Naive thymus-derived CD4-positive, alpha-beta T cell (primary cell): ENCODE data around the gene PNMA8B. TPM values are rescaled to one million over a fixed set of nuclear protein-coding genes. Genes with fewer than 3 reads are reported as not detected.
"Not testable (repeated sequence)": the region's sequence is repeated elsewhere in the genome, so short reads cannot be mapped to it uniquely, and the experiment has no call there.

Experiments
- ATAC-seq: fragments of 150-1000 bp; cut with Tn5 transposase; 2 replicates; pipeline ENCODE4 v1.10.0; 2021; ENCODE audit warnings: mild to moderate bottlenecking, moderate library complexity
- CTCF ChIA-PET: fragments of 350-600 bp; sonication (Branson Sonifier 250); formaldehyde crosslinking; loops from one replicate; lab custom pipeline; 2021; ENCODE audit warnings: antibody characterized with exemption; lab: Charles Lee
- POLR2A ChIA-PET: fragments of 350-600 bp; sonication (Branson Sonifier 250); formaldehyde crosslinking; loops from one replicate; lab custom pipeline; 2021; ENCODE audit warnings: antibody characterized with exemption, inconsistent platforms; lab: Charles Lee
- DNase-seq, 9 donors: peaks; one replicate each; pipeline versions ENCODE4 v3.0.0 to v3.0.0-alpha.2; 2020 to 2022; ENCODE audit warnings: mixed read lengths in 1 of 9
- H3K27ac ChIP-seq: one replicate; pipeline ENCODE4 v1.7.0; 2013; ENCODE audit warnings: mild to moderate bottlenecking, low read depth, low read length, moderate library complexity
- H3K27me3 ChIP-seq, 2 donors: one replicate each; pipeline ENCODE4 v1.7.0; 2013; ENCODE audit warnings: low read length in 2 of 2, mild to moderate bottlenecking in 2 of 2, moderate library complexity in 2 of 2; ENCODE audit not compliant: control insufficient read depth in 2 of 2, insufficient read depth in 2 of 2
- H3K36me3 ChIP-seq, 3 experiments: 1 replicate in 2 of 3; 2 replicates in 1 of 3; pipeline ENCODE4 v1.7.0; 2013; ENCODE audit warnings: low read length in 3 of 3, mild to moderate bottlenecking in 3 of 3, moderate library complexity in 1 of 3; ENCODE audit not compliant: insufficient read depth in 3 of 3, control insufficient read depth in 2 of 3
- H3K4me1 ChIP-seq, 2 donors: one replicate each; pipeline ENCODE4 v1.7.0; 2013; ENCODE audit warnings: low read length in 2 of 2, mild to moderate bottlenecking in 2 of 2, moderate library complexity in 1 of 2; ENCODE audit not compliant: control insufficient read depth in 2 of 2, insufficient read depth in 2 of 2
- H3K4me3 ChIP-seq: 2 replicates; pipeline ENCODE4 v1.7.0; 2013; ENCODE audit warnings: mild to moderate bottlenecking, low read length
- H3K9me3 ChIP-seq, 3 experiments: 1 replicate in 2 of 3; 2 replicates in 1 of 3; pipeline ENCODE4 v1.7.0; 2013; ENCODE audit warnings: low read length in 3 of 3; ENCODE audit not compliant: control insufficient read depth in 2 of 3
- H3K27ac Mint-ChIP-seq, 9 donors: one replicate each; pipeline ENCODE4 v1.8.0; 2020 to 2022; ENCODE audit warnings: mixed read lengths in 9 of 9, mild to moderate bottlenecking in 8 of 9, moderate library complexity in 5 of 9, inconsistent platforms in 2 of 9
- H3K27me3 Mint-ChIP-seq, 5 donors: one replicate each; pipeline ENCODE4 v1.8.0; 2021 to 2022; ENCODE audit warnings: mixed read lengths in 5 of 5, mild to moderate bottlenecking in 1 of 5
- H3K36me3 Mint-ChIP-seq, 5 donors: one replicate each; pipeline ENCODE4 v1.8.0; 2020 to 2022; ENCODE audit warnings: mixed read lengths in 5 of 5, mild to moderate bottlenecking in 3 of 5, inconsistent platforms in 1 of 5
- H3K4me1 Mint-ChIP-seq, 7 donors: one replicate each; pipeline ENCODE4 v1.8.0; 2020 to 2022; ENCODE audit warnings: mixed read lengths in 7 of 7, mild to moderate bottlenecking in 3 of 7, inconsistent platforms in 1 of 7
- H3K4me3 Mint-ChIP-seq, 10 donors: one replicate each; pipeline ENCODE4 v1.8.0; 2020 to 2022; ENCODE audit warnings: mild to moderate bottlenecking in 10 of 10, mixed read lengths in 10 of 10, moderate library complexity in 6 of 10, inconsistent platforms in 2 of 10
- H3K9me3 Mint-ChIP-seq, 11 donors: one replicate each; pipeline ENCODE4 v1.8.0; 2020 to 2022; ENCODE audit warnings: mixed read lengths in 11 of 11, mild to moderate bottlenecking in 4 of 11, inconsistent platforms in 1 of 11, moderate library complexity in 1 of 11
- intact Hi-C, 2 donors: fragments of 100-400 bp; cut with micrococcal nuclease; formaldehyde crosslinking; loops; one replicate each; pipeline ENCODE4 v1.15.1; 2023
- polyA plus RNA-seq, 2 donors: library from polyadenylated mRNA; unstranded; fragments of 300-500 nt; fragmentation: Illumina TruSeq; gene quantifications; one replicate each; pipeline ENCODE4 v1.2.3, GENCODE V29; 2021
- total RNA-seq, 6 experiments: library from RNA in 5 of 6; stranded (reverse) in 5 of 6; gene quantifications; 1 replicate in 5 of 6; 2 replicates in 1 of 6; pipeline ENCODE4 v1.2.3 and lab custom pipeline; 2021 to 2026

The PNMA8B gene
- total and polyA plus RNA-seq, 7 experiments from 2014 or later, result 0.24 to 2.3 (median 1.4) TPM; not detected in 1

- H3K27me3 Mint-ChIP-seq, DNase-seq, H3K27ac ChIP-seq, H3K27me3 ChIP-seq, ATAC-seq, H3K4me3 Mint-ChIP-seq, H3K4me3 ChIP-seq, H3K36me3 ChIP-seq, H3K9me3 ChIP-seq: not testable (repeated sequence)
- Mint-ChIP-seq H3K4me1 (peaks cover 30 to 66% (median 51%) of the 10 kb centered on the region in 7 donors), H3K36me3 (peaks cover 0 to 27% (median 0%) of the 10 kb centered on the region in 5 donors), H3K9me3 (peaks cover 0 to 11% (median 1%) of the 10 kb centered on the region in 11 donors), H3K27ac (peak overlapping the region in 2 of 9 donors; percentile 90 to 97)
- intact Hi-C loops, result loop anchor here (5.0 to 10.0 kb wide), 3 partner anchors 50 to 338 kb away; partner anchors contain the start of gene ARHGAP35 (in 1 of the 2)
- ChIA-PET POLR2A (interaction anchor here (0.9 to 1.1 kb wide), 2 partner anchors 11 to 134 kb away, joined by 3 to 4 read pairs; partner anchors contain the start of gene DACT3), CTCF (interaction anchor here (1.1 to 7.6 kb wide), 6 partner anchors 10 to 202 kb away, joined by 3 to 103 read pairs (median 4); partner anchors contain the start of gene DACT3)
- H3K4me1 ChIP-seq, result peaks cover 13 to 48% of the 10 kb centered on the region in 2 donors
These were observed 31.1 kb upstream of the PNMA8B start for GRCh38 chr19:46526801-46527200.

- no peak overlapping the region for H3K4me3 ChIP-seq
- no peaks in the 10 kb centered on the region for H3K9me3 ChIP-seq
- H3K4me1 ChIP-seq, result peaks cover 9 to 51% of the 10 kb centered on the region in 2 donors
- H3K36me3 ChIP-seq, result no peaks in the 10 kb centered on the region
- DNase-seq, result no peak
- ChIA-PET POLR2A (interaction anchor here (0.6 to 3.8 kb wide), 5 partner anchors 8 to 266 kb away, joined by 3 to 20 read pairs (median 3); no protein-coding TSS in a partner anchor), CTCF (interaction anchor here (0.8 to 16.0 kb wide), 4 partner anchors 8 to 51 kb away, joined by 3 to 241 read pairs (median 53); no protein-coding TSS in a partner anchor)
- Mint-ChIP-seq H3K27me3 (no peaks in the 10 kb centered on the region), H3K36me3 (peaks cover 0 to 29% (median 0%) of the 10 kb centered on the region in 5 donors), H3K27ac (peak overlapping the region; percentile 40 to 98 (median 96)), H3K4me3 (peak overlapping the region in 7 of 10 donors; percentile 16 to 74 (median 39)), H3K9me3 (peaks cover 0 to 11% (median 1%) of the 10 kb centered on the region in 11 donors), H3K4me1 (peaks cover 19 to 76% (median 60%) of the 10 kb centered on the region in 7 donors)
- H3K27ac ChIP-seq, result no peak overlapping the region
- intact Hi-C loops, result loop anchor here (10.0 kb wide), 2 partner anchors 90 to 340 kb away; partner anchors contain the start of gene ARHGAP35 (in 1 of the 2)
- H3K27me3 ChIP-seq, result no peaks in the 10 kb centered on the region
- ATAC-seq, result no peak
These were observed 28.6 kb upstream of the PNMA8B start for GRCh38 chr19:46524308-46524707.

GRCh38 chr19:46522988-46523387 is 27.3 kb upstream of the PNMA8B start:
- Mint-ChIP-seq H3K27ac (peak overlapping the region; percentile 86 to 98 (median 96)), H3K4me1 (peaks cover 21 to 87% (median 69%) of the 10 kb centered on the region in 7 donors), H3K9me3 (peaks cover 0 to 11% (median 1%) of the 10 kb centered on the region in 11 donors), H3K36me3 (peaks cover 0 to 29% (median 0%) of the 10 kb centered on the region in 5 donors), H3K4me3 (peak overlapping the region; percentile 65 to 88 (median 78))
- not testable (repeated sequence) for H3K27me3 Mint-ChIP-seq, H3K4me3 ChIP-seq, H3K36me3 ChIP-seq, H3K27me3 ChIP-seq, H3K9me3 ChIP-seq
- intact Hi-C loops, result loop anchor here (2.0 to 10.0 kb wide), 3 partner anchors 14 to 342 kb away; partner anchors contain the start of gene ARHGAP35 (in 1 of the 2)
- ChIA-PET POLR2A (interaction anchor here (0.6 to 3.8 kb wide), 13 partner anchors 9 to 1431 kb away, joined by 3 to 20 read pairs (median 4); partner anchors contain the start of genes CALM3 and DACT3), CTCF (interaction anchor here (0.6 to 16.0 kb wide), 7 partner anchors 6 to 181 kb away, joined by 3 to 241 read pairs (median 7); no protein-coding TSS in a partner anchor)
- ATAC-seq, result peak; percentile 93
- peak in 7 of 9 donors; percentile 48 to 72 (median 66) for DNase-seq
- Histone ChIP-seq H3K4me1 (peaks cover 9 to 53% of the 10 kb centered on the region in 2 donors), H3K27ac (peak overlapping the region; percentile 71)

- Histone ChIP-seq H3K4me1 (peaks cover 9 to 53% of the 10 kb centered on the region in 2 donors), H3K27ac (no peak overlapping the region), H3K27me3 (no peaks in the 10 kb centered on the region), H3K4me3 (no peak overlapping the region), H3K36me3 (no peaks in the 10 kb centered on the region), H3K9me3 (no peaks in the 10 kb centered on the region)
- DNase-seq (no peak), ATAC-seq (no peak)
- intact Hi-C loops, result loop anchor here (10.0 kb wide), 2 partner anchors 93 to 343 kb away; partner anchors contain the start of gene ARHGAP35 (in 1 of the 2)
- peaks cover 0 to 11% (median 1%) of the 10 kb centered on the region in 11 donors for H3K9me3 Mint-ChIP-seq
- H3K4me1 Mint-ChIP-seq, result peaks cover 21 to 93% (median 78%) of the 10 kb centered on the region in 7 donors
- peak overlapping the region in 7 of 10 donors; percentile 12 to 74 (median 19) for H3K4me3 Mint-ChIP-seq
- H3K27ac Mint-ChIP-seq, result peak overlapping the region; percentile 48 to 98 (median 90)
- H3K27me3 Mint-ChIP-seq, result no peaks in the 10 kb centered on the region
- POLR2A ChIA-PET, result interaction anchor here (0.6 to 3.8 kb wide), 4 partner anchors 17 to 140 kb away, joined by 3 to 20 read pairs (median 14); partner anchors contain the start of genes CALM3 and DACT3
- CTCF ChIA-PET, result interaction anchor here (0.8 to 16.0 kb wide), 4 partner anchors 8 to 79 kb away, joined by 3 to 241 read pairs (median 11); no protein-coding TSS in a partner anchor
- peaks cover 0 to 29% (median 0%) of the 10 kb centered on the region in 5 donors for H3K36me3 Mint-ChIP-seq
These were observed 25.7 kb upstream of the PNMA8B start for GRCh38 chr19:46521241-46521868.

- H3K27me3 Mint-ChIP-seq, result peaks cover 0 to 3% (median 0%) of the 10 kb centered on the region in 5 donors
- Histone ChIP-seq H3K4me3 (no peak overlapping the region), H3K36me3 (no peaks in the 10 kb centered on the region), H3K27me3 (no peaks in the 10 kb centered on the region), H3K27ac (peak overlapping the region; percentile 54), H3K4me1 (peaks cover 9 to 60% of the 10 kb centered on the region in 2 donors), H3K9me3 (no peaks in the 10 kb centered on the region)
- peaks cover 0 to 24% (median 0%) of the 10 kb centered on the region in 5 donors for H3K36me3 Mint-ChIP-seq
- ATAC-seq (no peak), DNase-seq (no peak)
- peak overlapping the region in 5 of 10 donors; percentile 29 to 66 (median 59) for H3K4me3 Mint-ChIP-seq
- CTCF ChIA-PET, result interaction anchor here (0.6 to 16.0 kb wide), 7 partner anchors 6 to 1310 kb away, joined by 3 to 241 read pairs (median 5); partner anchors contain the start of gene DACT3
- POLR2A ChIA-PET, result interaction anchor here (1.1 to 3.4 kb wide), 4 partner anchors 9 to 80 kb away, joined by 3 to 16 read pairs (median 6); partner anchors contain the start of gene CALM3
- intact Hi-C loops, result loop anchor here (10.0 kb wide), 2 partner anchors 94 to 344 kb away; partner anchors contain the start of gene ARHGAP35 (in 1 of the 2)
- peaks cover 21 to 93% (median 82%) of the 10 kb centered on the region in 7 donors for H3K4me1 Mint-ChIP-seq
- peak overlapping the region in 8 of 9 donors; percentile 21 to 98 (median 79) for H3K27ac Mint-ChIP-seq
- peaks cover 0 to 11% (median 0%) of the 10 kb centered on the region in 11 donors for H3K9me3 Mint-ChIP-seq
These were observed 24.9 kb upstream of the PNMA8B start for GRCh38 chr19:46520616-46521015.
